OCI-LY3 (cell line): Measurements from ENCODE around the gene HYAL2.
"Not testable (repeated sequence)": the region's sequence is repeated elsewhere in the genome, so short reads cannot be mapped to it uniquely, and the experiment has no call there.

Experiments used
- EZH2phosphoT487 ChIP-seq: fragments of 200-600 bp; shearing (Covaris generic); IDR thresholded peaks from 2 replicates; pipeline ENCODE4 v1.6.1; 2018; ENCODE audit warnings: antibody characterized with exemption, mixed run types, low read depth
- TF ChIP-seq, protein P1 (sequence below): fragments of 200-600, 300-600 bp; sonication (generic); IDR thresholded peaks from 2 replicates; pipeline ENCODE4 v1.5.1; 2014; ENCODE audit warnings: antibody characterized with exemption, low read length, low read depth

DNA sequence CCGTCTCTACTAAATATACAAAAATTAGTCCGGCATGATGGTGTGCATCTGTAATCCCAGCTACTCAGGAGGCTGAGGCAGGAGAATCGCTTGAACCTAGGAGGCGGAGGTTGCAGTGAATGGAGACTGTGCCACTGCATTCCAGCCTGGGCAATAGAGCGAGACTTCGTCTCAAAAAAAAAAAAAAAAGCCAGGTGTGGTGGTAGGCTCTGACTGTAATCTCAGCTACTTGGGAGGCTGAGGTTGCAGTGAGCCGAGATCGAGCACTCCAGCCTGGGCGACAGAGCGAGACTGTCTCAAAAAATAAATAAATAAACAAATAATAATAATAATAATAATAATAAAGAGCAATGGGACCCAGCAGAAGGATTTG lies 50.0 kb downstream of the HYAL2 start:
- TF ChIP-seq, protein P1, sequence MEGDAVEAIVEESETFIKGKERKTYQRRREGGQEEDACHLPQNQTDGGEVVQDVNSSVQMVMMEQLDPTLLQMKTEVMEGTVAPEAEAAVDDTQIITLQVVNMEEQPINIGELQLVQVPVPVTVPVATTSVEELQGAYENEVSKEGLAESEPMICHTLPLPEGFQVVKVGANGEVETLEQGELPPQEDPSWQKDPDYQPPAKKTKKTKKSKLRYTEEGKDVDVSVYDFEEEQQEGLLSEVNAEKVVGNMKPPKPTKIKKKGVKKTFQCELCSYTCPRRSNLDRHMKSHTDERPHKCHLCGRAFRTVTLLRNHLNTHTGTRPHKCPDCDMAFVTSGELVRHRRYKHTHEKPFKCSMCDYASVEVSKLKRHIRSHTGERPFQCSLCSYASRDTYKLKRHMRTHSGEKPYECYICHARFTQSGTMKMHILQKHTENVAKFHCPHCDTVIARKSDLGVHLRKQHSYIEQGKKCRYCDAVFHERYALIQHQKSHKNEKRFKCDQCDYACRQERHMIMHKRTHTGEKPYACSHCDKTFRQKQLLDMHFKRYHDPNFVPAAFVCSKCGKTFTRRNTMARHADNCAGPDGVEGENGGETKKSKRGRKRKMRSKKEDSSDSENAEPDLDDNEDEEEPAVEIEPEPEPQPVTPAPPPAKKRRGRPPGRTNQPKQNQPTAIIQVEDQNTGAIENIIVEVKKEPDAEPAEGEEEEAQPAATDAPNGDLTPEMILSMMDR, result not testable (repeated sequence)
- not testable (repeated sequence) for TF ChIP-seq EZH2phosphoT487
